Activated CD8-positive, alpha-beta memory T cell treated with anti-CD3 and anti-CD28 coated beads, Interleukin-2, amount 50 U/mL, for 24 hours (primary cell): ENCODE data around the gene RNF217.
"Not testable (repeated sequence)": the region's sequence is repeated elsewhere in the genome, so short reads cannot be mapped to it uniquely, and the experiment has no call there.

Experiments used
- DNase-seq: peaks from one replicate; pipeline ENCODE4 v3.0.0-alpha.2; 2020; ENCODE audit errors: extremely low read depth

Gene RNF217

DNA sequence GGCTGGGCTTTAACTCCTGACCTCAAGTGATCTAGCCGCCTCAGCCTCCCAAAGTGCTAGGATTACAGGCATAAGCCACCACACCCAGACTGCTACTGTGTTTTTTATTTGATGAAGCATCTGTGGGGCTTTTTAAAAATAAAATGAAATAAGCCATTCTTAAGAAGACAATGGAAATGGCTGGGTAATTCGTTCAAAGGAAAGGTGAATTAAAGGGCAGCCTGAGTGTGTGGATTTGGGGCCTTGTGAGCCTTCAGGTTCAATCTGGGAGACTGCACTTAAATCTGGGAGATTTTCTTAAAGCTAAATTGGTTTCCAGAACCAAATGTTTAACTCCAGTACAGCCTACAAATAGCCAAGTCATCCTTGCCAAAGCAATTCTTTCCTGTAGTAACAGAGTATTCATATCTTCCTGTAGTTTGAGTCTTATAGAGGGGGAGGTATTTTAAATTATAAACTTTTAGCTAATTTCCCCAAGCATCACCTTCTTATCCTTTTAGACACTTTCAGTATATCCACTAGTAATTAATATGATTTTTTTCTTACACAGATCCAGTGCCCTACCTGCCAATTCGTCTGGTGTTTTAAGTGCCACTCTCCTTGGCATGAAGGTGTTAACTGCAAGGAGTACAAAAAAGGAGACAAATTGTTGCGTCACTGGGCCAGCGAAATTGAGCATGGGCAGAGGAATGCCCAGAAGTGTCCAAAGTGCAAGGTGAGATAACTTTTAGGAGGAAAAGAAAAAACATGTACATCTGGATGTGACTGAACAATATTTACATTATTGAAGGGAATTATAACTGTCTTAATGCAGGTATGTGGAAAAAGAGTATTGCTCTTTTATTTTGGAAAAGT, 95.4 kb downstream of the RNF217 start:
- DNase-seq: no peak

DNA sequence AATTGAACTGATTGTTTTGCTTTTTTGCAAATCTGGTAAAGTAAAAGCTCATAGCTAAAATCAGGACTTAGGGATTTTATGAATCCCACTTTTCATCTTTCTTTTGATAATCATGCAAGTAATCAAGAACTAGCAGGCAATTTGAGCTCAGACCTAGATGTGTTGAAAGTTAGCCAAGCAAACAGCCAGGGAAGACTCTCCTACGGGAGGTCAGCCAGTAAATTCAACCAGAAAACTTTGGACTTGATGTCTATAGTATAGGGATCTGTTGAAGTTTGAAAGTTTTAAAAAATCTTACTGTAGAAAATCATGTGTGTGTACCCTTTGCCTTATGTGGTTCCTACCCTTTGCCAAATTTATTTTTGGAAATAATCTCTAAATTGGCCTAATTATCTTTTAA, 96.3 kb downstream of the RNF217 start:
- DNase-seq: no peak

DNA sequence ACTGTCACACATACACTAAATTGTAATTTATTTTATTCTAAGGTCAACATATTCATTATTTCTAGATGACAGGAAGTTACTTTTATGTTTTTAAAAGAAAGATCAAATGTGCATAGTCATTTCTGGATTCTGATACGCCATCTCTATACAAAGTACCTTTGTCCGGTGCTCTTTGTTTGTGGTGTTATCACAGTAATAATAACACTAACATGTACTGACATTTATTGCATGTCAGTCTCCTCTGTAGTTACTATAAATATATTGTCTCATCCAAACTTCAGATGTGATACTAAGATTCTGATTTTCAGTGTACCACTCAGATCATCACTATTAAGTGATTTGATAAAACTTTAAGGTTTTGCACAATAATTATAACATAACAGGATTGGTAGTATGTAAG, 101.1 kb downstream of the RNF217 start:
- no peak for DNase-seq

DNA sequence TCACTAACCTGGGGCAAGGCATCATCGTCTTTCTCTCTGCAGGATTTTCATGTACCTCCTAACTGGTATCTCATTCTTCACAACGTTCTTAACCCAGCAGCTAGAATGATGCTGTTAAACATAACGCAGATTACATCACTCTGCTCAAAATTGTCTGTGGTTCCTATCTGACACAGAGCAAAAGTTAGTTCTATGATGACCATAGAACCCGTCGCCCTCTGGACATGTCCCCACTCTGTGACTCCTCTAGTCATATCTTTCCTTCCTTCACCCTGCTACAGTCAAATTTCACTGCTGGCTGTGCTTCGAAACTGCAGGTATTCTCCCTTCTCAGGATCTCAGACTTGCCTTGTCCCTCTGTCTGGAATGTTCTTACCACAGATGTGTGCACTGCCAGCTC, 103.9 kb downstream of the RNF217 start:
- no peak for DNase-seq

DNA sequence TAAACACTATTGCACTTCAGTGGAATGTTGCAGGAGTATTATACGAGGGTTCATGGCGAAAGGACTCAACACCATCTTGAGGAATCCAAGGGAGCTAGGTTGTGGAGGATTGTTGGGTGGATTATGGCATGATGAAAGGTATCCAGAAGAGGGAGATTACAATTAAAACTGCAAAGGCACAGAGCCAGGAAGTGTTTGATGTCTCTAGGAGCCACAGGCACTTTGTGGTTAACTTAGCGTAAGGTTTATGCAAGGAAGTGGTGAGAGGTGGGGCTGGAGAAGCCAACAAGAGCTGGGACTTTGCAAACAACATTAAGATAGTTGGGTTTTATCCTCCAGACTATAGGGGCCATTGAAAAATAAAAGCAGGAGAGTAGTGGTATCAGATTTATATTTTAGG, 104.7 kb downstream of the RNF217 start:
- DNase-seq: no peak

DNA sequence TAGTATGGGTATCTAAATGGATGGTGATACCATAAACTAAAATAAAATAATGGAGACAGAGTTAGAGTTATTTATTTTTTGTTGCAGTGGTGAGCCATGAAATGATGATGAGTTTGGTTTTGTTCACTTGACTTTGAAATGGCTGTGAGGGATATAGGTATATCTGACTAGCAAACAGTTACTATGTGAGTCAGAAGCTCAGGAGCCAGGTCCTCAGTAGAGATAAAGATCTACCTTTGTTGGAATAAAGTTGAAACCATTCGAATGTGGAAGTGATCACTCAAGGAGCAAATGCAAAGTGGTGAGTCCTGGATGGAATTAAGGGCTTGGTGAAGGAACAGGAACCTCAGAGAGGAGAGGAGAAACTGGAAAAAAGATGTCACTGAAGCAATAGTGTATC, 105.3 kb downstream of the RNF217 start:
- DNase-seq: no peak

DNA sequence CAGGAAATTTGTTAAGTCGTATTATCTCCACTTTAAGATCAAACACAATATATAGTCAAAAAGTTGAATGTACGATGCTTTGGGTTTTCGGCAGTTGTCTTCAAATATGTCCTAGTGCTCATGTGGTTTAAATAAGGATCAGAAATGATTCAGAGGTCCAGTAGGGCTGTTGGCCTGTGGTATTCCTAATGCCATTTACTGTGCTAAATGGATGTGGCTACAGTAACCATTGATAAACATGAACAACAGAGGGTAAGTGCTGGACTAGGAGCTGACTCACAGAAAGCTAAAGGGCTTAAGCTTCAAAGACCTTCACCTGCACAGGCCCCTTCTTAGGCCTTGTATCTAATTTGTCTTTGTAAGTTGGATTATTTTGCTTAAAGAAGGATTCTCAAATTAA, 110.8 kb downstream of the RNF217 start:
- DNase-seq: no peak

DNA sequence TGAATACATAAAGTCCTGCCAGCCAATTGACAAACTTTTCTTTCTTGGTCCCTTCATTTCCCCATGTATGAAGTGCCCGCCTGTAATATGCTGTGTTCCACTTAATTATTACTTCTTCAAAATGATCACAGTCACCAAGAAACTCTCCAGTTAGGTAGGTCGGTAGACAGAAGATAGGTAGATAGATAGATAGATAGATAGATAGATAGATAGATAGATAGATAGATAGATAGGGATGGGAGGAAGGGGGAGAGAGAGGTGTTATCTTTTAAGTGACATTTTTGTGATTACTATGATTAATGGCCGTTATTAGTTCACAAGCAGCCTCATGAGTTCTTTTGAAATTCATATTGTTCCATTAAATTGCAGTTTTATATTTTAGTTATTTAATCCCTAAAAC, 111.9 kb downstream of the RNF217 start:
- no peak for DNase-seq

DNA sequence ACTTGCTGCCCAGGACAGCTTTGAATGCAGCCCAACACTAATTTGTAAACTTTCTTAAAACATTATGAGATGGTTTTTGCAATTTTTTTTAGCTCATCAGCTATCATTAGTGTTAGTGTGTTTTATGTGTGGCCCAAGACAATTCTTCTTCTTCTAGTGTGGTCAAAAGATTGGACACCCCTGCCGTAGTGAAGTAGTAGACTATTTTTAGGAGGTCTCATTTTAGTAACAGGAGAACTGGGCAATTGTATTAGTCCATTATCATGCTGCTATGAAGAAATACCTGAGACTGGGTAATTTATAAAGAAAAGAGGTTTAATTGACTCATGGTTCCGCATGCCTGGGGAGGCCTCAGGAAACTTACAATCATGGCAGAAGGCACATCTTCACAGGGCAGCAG, 112.8 kb downstream of the RNF217 start:
- DNase-seq: not testable (repeated sequence)

DNA sequence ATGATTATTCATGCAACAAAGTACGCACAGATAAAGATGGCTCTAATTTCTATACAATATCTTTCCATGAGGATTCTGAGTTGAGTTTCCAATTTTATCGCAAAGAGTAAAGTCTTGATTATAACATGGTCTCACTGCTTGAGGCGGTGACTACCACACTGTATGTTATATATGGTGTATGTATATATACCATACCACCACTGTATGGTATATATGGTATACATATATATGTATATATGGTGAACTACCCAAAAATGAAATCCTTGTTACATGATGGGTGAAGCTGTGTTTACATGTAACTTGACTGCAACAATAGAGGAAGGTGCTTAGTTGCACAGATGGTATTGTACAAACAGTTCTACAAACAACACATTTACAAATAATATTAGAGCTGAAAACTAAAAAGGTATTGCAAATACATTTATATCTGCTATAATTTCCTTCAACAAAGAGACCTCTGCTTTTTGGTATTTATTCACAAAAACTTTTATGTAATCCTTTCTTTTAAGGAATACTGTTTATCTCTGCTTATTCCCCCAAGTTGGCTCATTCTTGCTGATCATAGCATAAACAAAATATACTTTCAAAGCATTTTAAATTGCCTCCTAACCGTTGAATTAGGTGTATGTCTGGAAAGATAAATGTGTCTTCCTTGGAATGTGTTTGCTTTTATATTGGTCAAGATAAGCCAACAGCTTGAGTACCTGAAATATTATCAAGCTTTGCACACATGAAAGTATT, 113.7 kb downstream of the RNF217 start:
- no peak for DNase-seq

DNA sequence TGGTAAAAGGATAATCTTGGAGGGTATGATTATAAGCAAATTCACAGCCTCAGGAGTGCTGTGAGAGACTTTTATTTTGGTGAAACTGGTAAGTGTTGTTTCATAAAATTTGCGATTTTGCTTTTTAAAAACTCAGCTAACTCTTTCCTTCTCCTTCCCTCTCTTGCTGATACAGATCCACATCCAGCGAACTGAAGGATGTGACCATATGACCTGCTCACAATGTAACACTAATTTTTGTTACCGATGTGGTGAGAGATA, 114.2 kb downstream of the RNF217 start:
- DNase-seq: no peak

DNA sequence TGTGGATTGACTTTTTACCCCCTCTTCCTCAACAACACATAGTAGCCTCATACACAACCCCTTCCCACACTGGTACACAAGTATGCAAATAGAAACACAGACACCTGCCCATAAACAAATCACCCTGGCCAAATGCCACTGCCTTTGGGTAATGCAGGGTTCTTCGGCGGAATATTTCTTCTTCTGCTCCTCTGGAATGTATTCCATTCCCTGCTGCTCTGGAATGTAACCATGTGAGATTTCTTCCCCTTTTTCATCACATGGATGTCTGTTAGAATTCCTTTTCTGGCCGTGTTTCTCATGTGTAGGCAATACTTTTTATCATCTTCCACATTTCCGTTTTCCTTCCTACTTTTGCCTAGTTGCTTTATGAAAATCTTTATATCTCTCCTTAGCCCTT, 115.2 kb downstream of the RNF217 start:
- DNase-seq: no peak

DNA sequence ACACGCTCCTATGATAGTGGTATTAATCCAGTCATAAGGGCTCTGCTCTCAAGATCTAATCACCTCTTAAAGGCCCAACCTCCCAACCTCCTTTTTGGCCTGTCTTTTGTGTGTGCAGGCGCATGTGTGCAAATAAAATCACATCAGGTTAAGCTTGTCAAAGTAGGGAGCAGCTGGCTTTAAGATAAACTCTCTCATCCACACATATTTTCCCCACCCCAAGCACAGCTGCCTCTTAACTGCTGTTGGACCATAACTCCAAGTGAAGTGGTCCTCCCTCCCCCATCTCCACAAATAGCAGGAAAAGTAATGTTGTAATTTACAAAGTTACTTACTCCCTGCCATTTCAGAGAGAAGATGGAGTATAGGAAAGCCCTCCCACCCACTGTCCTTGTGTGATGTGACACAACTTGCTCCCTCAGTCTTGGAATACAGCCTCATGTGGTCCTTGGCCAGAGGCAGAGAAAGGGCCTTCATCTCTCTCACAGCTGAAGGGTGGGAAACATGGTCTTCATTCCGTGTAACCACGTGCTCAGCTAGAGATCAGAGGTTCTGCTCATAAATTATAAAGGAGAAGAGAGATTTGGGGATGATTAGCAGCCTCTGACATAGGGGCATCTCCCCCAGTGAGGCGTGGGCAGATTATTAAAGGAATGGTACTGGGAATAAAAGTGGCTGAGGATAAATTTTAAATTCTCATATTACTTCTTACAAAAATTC, 116.5 kb downstream of the RNF217 start:
- no peak for DNase-seq

DNA sequence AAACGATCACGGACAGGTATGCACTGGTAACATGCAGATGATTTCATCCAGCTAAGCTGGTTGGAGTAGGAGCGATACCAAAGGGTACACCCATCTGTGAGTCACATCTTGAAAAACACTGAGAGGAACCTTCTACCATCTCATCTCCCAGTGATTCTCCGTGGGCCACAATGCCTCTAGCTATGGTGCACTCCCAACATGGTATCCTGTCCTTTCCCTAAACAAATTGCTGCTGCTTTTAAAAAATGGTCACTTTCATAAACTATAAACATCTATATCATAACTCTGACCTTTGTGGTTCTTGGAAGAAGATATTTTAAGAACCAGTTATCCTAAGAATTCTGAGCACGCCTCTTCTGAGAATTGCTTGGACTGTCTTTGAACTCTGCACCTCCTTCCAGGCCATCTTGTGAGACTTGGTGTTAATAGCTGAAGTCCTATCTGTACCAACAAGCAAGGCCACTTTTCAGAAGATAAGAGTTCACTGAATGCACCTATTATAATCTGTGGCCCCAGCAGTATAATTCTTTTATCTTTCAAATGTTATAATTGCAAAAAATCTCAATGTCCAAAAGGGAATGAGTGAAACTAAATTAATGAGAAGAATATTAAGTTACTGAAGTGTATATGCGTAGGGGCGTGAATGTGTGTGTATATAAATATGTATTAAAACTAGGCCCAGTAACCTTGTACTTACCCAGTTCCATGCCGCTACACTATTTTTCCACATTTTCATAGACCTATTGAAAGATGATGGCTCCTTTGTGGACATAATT, 120.9 kb downstream of the RNF217 start:
- no peak for DNase-seq

DNA sequence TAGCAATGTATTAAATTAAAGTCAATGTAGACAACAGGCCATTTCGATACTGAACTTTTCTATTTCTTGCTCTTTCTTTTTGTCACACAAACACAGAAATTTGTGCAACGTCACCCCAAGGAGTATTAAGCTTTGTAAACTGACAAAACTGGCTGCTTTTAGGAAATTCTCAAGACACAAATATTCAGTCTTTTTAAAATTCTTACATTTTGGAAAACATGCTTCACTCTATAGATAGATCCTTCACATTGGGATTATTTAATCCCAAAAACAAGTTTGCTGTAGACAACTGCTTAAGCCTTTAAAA, 121.4 kb downstream of the RNF217 start:
- DNase-seq: no peak

DNA sequence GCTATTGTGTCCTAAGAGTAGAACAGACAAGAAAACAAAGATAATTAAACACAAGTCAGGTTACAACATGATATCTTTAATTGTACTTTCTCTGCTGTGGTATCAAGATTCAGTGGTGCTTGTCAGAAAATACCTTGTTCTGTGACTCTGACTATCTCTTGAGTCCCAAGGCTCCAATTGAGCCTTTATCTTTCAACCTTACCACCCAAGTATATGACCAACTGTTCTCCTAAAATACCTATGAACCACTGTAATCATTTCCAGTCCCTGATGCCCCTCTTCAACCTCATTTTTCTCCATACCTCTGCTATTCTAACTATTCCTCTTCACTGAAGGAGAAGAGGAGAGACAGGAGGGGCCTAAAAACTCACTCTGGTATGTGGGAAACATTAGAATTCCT, 124.5 kb downstream of the RNF217 start:
- no peak for DNase-seq

DNA sequence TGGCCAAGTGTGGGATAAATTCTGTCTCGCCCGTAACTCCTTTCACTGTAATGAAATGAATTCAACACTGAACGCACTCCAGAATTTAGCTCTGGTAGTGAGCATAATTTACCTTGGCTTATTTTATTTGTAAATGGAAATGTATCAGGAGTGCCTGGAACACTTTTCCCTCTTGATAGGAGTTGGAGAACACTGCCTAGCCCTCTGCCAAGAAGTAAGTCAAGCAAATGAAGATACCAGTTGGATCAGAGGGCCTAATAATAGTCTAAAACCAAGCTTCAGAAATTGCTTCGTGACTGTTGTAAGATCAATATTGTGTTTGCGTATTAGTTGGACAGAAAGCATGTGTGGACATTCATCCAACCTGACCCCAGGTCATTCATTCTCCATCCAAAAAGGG, 126.7 kb downstream of the RNF217 start:
- DNase-seq: no peak

DNA sequence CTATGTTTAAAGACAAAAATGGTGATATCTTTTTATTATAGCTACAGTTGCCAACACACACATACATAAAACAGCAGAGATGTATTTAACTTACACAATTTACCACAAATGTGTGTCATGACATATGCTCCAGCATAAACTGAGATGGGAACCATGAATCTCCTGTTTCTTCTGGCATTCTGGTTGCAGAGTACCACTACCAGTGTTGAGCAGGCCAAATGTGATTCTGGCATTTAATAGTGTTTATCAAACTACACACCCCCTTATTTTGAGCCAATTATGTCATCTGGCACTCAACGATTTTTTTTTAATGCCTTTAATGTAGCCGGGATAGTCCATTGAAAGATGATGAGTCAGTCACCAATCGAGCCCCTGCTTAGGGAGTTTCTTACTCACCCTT, 132.3 kb downstream of the RNF217 start:
- DNase-seq: no peak

DNA sequence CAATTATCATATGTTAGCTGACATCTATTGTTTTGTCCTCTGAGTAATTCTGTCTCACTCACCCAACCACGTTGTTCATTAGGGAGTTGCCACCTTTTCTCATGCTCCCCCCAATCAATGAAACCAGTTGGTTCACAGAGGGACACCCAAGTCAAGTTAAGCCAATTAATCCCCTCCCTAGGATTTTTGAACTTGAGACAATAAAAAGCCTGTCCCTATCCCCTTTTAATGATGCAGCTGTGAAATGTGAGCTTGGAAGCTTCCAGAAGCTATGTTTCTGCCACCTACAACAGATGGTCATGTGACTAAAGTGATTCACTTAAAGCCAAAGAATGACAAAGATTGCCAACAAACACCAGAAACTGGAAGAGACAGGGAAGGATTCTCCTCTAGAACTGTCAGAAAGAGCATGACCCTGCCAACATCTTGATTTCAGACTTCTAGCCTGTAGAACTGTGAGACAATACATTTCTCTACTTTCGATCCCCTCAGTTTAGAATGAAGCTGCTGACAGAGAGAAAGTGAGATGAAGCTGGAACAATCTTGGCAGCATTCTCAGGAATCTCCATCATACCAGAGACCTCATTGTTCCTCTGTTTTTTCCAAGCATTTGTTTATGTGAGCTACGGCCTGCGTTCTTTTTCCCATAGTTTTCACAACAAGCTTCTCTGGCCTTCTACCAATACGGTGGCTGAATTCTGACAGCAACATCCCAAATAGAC, 133.5 kb downstream of the RNF217 start:
- no peak for DNase-seq

DNA sequence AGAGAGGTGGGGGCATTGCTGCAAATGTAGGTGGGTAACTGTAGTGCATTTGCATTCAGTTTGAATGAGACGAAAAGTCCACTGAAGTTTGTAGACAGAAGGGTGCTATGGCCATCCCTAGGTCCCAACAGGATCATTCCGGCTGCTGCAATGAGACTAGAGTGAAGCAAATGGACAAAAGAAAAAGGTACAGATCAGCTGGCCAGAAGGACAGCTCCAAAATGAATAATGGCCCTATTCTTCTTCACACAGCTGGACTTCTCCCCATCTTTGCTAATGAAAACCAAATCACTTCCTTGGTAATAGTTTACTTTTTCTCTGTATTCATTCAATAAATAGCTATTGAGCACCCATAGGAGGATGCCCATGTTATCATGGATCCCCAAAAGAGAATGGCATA, 134.9 kb downstream of the RNF217 start:
- no peak for DNase-seq

DNA sequence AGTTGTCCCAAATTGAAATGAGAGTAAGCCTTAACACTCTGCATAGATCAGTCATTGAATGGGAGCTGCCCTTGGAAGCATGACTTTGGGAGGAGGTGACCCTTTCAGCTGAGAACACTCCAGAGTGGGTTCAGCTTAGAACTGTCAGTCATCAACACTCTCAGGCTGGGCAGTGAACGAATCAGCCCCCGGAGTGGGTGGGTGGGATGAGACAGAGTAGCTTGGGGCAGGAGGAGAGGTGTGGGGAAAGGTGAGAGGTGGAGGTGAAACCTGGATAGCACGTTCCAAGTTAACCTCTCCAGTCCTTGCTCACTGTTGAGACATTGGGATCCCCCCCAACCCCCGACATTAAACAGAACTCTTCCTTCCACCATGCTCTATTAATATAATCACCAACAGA, 136.0 kb downstream of the RNF217 start:
- DNase-seq: no peak
